Esophagus muscularis mucosa (tissue), 4 donors: ENCODE measurements around the gene RNU6-8.

Source experiments
- EP300 ChIP-seq: sonication (generic); formaldehyde crosslinking; IDR thresholded peaks from one replicate; pipeline ENCODE4 v1.6.1; 2017; ENCODE audit warnings: antibody characterized with exemption
- POLR2A ChIP-seq: fragments of 450-650 bp; IDR thresholded peaks from one replicate; pipeline ENCODE4 v1.6.1; 2017; ENCODE audit warnings: antibody characterized with exemption, moderate library complexity, mild to moderate bottlenecking, low read depth
- TF ChIP-seq, protein P1 (sequence below), 3 experiments: fragments of 200-600 bp in 2 of 3; fragments of 450-650 bp in 1 of 3; sonication (generic) in 2 of 3; IDR thresholded peaks; one replicate each; pipeline ENCODE4 v1.5.1; 2017 to 2019; ENCODE audit warnings: antibody characterized with exemption in 3 of 3, mild to moderate bottlenecking in 2 of 3, moderate library complexity in 1 of 3

- TF ChIP-seq, protein P1, sequence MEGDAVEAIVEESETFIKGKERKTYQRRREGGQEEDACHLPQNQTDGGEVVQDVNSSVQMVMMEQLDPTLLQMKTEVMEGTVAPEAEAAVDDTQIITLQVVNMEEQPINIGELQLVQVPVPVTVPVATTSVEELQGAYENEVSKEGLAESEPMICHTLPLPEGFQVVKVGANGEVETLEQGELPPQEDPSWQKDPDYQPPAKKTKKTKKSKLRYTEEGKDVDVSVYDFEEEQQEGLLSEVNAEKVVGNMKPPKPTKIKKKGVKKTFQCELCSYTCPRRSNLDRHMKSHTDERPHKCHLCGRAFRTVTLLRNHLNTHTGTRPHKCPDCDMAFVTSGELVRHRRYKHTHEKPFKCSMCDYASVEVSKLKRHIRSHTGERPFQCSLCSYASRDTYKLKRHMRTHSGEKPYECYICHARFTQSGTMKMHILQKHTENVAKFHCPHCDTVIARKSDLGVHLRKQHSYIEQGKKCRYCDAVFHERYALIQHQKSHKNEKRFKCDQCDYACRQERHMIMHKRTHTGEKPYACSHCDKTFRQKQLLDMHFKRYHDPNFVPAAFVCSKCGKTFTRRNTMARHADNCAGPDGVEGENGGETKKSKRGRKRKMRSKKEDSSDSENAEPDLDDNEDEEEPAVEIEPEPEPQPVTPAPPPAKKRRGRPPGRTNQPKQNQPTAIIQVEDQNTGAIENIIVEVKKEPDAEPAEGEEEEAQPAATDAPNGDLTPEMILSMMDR (IDR thresholded peaks at IDR 0.05) = no peak
- no peak for TF ChIP-seq EP300
- no peak for TF ChIP-seq POLR2A
These were observed 10.2 kb downstream of the RNU6-8 start for GRCh38 chr14:32192712-32193373.
